SIG-M5 treated with dmso at 0.1 percent for 504 hours (cell line): ENCODE measurements around the gene LPCAT1.
"Not testable (repeated sequence)": the region's sequence is repeated elsewhere in the genome, so short reads cannot be mapped to it uniquely, and the experiment has no call there.

Experiments
- DNase-seq: peaks from one replicate; lab custom pipeline; 2025; ENCODE audit not compliant: unreplicated experiment; lab: John Stamatoyannopoulos, UW

Gene LPCAT1, protein sequence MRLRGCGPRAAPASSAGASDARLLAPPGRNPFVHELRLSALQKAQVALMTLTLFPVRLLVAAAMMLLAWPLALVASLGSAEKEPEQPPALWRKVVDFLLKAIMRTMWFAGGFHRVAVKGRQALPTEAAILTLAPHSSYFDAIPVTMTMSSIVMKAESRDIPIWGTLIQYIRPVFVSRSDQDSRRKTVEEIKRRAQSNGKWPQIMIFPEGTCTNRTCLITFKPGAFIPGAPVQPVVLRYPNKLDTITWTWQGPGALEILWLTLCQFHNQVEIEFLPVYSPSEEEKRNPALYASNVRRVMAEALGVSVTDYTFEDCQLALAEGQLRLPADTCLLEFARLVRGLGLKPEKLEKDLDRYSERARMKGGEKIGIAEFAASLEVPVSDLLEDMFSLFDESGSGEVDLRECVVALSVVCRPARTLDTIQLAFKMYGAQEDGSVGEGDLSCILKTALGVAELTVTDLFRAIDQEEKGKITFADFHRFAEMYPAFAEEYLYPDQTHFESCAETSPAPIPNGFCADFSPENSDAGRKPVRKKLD

DNA sequence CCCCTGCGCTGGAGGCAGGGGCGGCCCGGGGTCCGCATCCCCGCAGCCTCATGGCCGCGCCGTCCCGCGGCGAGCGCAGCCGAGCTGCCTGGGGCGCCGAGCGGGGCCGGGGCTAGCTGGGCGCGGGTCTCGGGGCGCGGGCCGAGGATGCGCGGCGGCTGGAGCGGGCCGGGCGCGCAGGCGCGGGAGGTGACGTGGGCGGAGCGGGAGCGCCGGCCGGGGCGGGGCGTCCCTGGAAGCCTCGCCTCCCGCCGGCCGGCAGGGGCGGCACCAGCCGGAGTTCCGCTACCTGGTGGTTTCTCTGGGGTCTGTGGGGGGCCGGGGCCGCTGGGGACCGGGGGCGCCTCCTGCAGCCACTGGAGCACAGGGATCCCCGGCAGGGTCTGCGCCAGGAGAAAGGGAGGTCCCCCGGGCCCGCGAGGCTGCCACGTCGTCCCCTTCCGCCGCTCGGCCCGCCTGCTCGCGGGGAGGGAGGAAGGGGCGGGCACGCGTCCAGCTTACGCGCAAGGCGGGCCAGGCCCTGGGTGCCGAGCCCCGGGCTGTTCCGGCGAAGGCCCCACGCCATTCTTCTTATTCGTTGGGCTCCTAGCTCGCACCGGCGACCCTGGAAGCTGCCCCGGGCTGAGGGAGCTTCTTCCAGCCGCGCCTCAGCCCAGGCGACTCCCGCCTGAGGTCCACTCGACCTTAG lies at the start of gene LPCAT1:
TSS of gene LPCAT1 (minus strand) at position 168 of the 688 bp plus-strand sequence. CDS start at position 52, 116 bp downstream.
- DNase-seq, result peak; percentile 65

DNA sequence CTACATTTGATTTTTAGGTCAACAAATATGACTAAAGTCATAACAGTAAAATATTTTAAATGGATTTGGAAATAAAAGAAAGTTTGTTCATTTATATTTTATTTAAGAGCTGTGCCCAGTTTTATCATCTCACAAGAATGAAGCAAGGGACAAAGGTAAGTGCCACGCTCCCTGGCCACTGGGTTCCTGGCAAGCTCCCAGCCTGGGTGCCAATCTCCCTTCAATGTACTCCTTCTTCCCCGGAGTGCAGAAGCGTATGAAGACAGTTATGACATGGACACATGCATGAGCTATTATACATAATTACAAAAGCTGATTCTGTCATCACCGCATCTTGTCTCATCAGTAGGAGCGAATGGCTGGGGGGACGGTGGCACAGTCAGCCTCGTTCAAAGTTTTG lies 48.1 kb upstream of the LPCAT1 start:
- DNase-seq, result not testable (repeated sequence)

DNA sequence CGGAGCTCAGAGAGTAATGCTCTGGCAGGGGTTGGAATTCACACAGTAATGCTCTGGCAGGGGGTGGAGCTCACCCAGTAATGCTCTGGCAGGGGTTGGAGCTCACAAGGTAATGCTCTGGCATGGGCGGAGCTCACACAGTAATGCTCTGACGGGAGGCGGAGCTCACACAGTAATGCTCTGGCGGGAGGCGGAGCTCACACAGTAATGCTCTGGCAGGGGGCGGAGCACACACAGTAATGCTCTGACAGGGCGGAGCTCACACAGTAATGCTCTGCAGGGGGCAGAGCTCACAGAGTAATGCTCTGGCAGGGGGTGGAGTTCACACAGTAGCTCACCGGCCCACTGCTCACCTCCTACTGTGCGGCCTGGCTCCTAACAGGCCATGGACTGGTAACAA lies 47.2 kb upstream of the LPCAT1 start:
- no peak for DNase-seq

DNA sequence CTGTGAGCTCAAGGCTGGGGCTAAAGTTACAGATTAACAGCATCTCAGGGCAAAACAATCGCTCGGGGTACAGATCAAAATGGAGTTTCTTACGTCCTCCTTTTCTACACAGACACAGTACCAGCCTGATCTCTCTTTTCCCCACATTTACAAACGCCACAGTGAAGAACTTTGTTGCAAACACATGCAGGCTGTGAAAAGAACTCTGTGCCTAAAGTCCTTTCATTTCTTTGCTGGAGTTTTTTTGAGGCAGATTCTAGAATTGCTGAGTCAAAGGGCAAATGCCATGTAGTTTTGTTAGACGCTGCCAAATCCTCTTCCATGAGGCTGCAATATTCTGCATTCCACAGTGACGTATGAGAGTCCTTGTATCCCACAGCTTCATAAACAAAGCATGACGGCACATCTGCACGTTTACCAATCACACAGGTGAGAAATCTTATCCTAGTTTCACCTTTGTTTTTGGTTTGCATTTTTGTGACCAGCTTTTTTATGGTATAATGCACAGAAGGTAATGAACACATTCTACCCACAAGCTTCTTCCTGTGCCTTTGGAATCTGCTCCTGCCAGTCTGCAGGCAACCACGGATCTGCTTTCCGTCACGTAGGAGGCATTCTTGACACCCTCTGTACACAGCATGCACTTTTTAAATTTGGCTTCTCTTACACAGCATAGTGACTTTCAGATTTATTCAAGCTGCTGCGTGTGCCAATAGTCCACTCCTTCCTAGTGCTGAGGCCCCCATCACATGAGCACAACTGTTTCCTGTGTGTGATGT lies 44.6 kb upstream of the LPCAT1 start:
- no peak for DNase-seq

DNA sequence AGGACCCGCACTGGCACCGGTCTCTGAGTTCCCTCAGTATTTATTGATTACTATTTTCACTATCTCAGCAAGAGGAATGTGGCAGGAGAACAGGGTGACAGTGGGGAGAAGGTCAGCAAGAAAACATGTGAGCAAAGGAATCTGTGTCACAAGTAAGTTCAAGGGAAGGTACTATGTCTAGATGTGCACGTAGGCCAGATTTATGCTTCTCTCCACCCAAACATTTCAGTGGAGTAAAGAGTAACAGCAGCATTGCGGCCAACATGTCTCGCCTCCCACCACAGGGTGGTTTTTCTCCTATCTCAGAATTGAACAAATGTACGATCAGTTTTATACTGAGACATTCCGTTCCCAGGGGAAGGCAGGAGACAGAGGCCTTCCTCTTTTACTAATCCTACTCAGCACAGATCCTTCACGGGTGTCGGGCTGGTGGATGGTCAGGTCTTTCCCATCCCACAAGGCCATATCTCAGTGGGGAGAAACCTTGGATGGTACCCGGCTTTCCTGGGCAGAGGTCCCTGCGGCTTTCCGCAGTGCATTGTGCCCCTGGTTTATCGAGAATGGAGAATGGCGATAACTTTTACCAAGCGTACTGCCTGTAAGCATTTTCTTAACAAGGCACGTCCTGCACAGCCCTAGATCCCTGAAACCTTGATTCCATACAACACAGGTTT lies 43.9 kb upstream of the LPCAT1 start:
- DNase-seq, result not testable (repeated sequence)

DNA sequence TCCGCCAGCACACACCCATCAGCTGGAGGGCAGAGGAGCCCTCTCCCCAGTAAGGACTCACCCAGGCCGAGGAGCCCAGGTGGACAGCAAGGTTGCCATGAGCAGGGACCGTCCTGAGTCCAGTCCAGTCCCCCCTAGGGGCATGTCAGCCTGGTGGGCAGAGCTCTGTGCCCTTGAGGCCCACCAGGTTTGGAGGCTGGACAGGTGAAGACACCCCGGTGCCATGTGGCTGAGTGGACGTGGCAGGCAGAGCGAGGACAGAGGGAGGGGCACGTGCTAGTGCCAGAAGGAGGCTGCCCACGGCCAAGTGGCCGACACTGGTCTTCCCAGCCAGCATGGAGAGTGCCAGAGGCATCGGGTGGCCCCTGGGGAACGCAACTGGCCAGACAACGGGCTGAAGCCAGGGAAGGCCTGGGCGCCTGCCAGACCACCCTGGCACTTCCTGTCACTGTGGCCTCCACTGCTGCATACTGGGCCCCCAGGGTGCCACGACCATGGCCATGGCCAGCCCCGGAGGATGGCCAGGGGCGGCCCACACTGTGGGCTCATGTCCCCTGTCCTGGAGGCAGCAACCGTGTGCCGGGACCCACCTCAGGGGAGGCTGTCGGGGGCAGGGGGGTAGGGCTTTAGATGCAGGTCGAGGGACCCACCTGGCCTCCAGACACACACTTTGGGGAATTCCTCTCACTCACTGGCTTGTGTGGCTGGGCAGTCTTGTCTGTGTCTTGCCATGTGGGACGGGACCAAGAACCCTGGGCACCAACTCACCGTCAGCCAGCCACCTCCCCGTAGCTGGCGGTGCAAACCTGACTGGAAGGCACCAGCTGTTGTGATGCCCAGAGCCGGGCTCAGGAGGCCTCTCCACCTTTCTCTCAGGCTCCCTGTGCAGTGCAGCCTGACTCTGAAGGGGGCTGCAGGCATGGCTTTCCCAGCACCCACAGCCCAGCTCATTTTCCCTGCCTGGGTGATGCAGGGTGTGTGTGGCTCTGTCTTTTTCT lies 42.3 kb upstream of the LPCAT1 start:
- DNase-seq, result no peak

DNA sequence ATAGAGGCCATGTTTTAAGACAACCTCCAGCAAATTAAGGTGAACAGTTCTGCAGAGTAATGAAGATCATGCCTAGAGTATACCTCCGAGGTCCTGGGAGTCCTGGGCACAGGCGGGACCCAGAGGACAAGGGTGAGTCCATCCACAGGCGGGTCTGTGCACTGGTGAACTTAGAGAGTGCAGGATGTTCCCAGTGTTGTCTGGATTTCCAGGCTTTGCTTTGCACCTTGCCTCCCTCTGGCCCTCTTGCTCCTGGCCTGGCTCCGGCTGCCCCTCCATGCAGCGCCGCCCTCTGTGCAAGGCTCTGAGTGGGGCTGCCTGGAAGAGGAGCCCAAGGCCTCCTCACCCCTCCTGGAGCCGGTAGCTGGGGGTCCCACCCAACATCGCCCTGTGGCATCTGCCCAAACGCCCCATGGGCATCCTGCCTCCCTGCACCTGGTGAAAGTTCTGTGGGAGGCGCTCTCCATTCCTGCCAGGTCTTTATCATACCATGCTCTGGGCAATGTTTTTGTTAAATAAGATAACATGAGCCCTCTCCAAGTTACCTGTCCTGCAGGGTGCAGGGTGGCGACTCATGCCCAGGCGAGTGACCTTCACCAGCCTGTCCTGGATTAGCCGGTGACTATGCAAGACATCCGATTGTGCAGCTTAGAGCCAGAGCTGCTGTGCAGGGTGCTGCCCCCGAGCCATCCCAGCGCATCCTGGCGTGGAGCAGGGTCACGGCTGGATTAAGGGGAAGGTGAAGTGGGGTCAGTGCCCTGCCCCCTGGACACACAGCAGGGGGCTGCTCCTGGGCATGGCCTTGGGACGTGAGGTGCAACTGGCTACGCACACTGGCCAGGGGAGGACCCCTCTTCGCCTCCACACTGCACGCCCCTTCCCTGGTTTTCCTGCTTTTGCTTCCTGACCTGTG lies 41.3 kb upstream of the LPCAT1 start:
- DNase-seq, result no peak

DNA sequence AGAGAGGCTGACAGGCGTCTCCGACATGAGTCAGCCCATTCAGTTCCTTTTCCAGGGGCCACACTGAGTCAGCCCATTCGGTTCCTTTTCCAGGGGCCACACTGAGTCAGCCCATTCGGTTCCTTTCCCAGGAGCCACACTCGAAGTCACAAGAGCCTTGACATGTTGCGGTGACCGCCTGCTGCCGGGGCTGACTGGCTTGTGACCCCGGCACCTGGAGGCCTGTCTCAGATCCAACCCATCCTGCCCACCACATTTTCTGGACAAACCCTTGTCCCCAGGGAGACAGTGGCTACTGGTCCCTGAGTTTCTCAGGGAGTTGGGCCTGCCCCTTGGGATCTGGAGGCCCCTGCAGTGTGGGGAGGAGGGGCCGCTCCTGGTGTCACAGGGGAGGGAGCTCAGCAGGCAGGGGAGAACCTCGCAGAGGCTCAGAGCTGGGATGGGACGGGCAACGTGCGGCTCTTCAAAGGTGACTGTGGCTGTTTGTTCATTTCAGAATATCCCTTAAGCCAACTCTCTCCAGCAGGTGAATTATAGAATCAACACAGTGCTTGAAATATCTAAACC lies 40.5 kb upstream of the LPCAT1 start:
- peak; percentile 88 for DNase-seq

DNA sequence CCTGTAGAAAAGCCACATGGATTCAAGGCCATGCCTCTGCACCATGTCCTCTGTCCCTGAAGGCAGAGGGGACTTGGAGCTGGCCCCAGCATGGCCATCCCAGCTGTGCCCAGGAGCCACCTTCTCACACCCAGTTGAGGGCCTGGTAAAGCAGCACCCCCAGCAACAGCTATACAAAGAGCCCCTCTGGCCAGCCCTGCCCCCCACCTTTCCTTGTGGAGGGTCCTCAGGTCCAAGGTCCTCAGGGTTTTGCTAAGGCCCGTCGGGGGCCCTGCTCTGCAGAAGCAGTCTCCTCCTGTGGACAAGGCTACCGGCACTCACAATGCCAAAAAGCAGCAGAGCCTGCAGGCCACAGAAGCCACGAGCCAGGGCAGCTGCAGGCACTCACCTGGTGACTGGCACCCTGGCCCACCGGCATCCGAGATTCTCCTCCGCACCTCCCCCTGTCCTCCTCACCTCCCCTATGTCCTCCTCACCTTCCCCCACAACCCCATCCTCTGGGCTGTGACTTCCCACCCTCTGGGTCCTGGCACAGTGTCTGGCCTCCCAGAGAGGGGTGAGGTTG lies 39.9 kb upstream of the LPCAT1 start:
- no peak for DNase-seq

DNA sequence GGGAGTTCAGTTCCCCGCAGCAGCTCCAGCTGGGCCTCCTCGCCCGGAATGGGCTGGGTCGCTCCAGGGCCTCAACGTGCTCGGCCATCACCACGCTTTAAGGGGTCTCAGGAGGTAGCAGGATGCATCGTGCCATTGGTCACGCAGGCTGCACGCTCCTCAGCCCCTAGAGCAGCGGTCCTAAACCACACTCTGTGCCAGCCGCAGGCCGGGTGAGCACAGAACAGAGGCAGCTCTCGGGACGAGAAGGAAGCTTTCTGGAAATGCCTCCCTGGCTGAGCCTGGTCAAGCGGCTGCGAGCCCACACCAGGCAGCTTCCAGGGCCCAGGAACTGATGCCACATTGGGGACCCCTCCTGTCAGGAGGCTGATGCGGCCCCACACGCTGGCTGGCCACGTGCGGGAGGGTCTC lies 39.3 kb upstream of the LPCAT1 start:
- DNase-seq, result no peak

DNA sequence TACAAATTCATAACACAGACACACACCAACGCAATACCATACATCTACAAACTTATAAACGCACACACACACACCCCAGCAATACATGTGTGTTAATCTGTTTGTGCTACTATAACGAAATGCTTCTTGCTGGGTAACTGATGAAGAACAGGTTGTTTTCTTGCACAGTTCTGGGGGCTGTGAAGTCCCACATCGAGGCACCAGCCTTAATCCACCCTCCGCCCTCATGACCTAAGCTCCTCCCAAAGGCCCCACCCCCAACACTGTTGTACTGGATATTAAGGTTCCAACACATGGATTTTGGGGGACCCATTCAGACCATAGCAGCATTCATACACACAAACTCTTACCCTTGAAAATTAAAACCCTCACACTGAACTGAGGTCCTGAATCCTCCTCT lies 38.8 kb upstream of the LPCAT1 start:
- DNase-seq, result no peak

DNA sequence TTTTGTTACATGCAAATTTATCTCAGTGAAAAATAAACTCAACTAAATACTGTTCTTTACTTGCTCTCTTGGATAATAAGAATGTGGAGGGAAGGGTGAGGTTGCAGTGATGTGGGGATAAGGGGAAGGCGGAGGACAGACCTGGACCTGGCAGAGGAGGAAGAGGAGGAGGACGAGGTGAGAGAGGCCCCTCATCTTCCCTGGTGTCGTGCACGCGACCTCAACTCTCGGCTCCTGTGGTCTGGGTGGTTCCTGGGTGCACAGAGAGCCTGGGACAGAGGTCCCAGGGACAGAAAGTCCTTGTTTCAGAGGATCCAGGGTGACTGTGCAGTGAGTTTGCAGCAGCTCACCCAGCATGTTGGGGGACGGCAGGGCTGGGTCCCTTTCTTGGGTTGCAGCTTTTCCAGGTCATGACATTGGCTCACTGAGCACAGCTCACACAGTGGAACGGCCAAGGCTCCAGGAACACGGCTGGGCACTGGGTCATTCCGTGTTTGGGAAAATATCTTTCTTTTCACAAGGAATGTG lies 37.7 kb upstream of the LPCAT1 start:
- DNase-seq, result no peak

DNA sequence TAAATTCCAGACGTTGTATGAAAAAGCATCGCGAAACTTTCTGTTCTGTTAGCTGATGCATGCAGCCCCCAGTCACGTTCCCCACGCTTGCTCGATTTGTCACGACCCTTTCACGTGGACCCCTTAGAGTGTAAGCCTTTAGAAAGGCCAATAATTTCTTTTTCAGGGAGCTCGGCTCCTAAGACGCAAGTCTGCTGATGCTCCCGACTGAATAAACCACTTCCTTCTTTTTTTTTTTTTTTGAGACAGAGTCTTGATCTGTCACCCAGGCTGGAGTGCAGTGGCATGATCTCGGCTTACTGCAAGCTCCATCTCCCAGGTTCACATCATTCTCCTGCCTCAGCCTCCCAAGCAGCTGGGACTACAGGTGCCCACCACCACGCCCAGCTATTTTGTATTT lies 36.7 kb upstream of the LPCAT1 start:
- not testable (repeated sequence) for DNase-seq

DNA sequence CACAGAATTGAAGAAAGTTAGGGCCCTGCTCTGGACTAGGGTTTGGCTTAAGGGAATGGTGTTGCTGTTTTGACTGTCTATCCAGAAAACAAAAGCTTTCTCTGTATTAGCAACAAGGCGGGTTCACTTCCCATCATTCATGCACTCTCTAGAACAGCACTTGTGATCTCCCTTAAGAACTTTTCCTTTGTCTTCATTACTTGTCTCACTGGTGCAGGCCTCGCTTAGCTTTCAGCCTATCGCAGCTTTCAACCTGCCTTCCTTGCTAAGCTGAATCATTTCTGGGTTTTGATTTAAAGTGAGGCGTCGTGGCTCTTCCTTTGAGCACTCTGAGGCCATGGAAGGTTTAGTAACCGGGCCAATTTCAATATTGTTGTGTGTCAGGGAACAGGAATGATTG lies 35.2 kb upstream of the LPCAT1 start:
- DNase-seq, result no peak

DNA sequence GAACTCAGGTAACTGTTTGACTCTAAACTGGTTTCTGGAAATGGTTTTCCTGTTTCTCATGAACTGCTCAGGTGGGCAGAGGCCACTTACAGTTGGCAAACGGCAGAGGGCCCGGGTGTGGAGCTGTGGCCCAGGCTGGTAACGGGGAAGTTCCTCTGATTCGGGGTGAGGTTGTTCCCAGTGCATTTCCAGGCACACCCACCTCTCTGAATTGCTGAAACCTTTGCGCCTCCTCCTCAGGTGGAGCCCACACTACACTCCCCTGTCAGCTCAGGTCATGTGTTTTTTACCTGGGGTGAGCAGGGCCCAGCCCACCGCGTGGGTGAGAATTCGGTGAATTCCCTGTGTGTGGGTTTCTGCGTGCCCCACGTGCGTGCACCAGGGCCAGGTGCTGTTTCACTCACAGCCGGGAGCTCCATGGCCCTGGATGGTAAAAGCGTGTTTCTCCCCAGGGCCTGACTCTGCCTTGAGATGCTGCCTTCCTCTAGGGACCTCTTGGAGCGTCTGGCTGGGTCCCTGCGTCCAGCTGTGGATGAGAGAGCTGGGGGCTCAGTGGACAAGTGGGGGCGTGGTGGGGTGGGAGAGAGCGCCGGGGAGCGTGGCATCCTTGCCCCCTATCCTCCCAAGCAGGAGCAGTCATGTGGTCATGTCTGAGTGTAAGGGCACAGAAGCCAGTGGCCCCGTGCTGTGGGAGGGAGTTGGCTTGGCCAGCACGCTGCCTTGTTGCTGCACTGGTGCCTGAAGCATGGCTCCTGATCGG lies 33.5 kb upstream of the LPCAT1 start:
- no peak for DNase-seq

DNA sequence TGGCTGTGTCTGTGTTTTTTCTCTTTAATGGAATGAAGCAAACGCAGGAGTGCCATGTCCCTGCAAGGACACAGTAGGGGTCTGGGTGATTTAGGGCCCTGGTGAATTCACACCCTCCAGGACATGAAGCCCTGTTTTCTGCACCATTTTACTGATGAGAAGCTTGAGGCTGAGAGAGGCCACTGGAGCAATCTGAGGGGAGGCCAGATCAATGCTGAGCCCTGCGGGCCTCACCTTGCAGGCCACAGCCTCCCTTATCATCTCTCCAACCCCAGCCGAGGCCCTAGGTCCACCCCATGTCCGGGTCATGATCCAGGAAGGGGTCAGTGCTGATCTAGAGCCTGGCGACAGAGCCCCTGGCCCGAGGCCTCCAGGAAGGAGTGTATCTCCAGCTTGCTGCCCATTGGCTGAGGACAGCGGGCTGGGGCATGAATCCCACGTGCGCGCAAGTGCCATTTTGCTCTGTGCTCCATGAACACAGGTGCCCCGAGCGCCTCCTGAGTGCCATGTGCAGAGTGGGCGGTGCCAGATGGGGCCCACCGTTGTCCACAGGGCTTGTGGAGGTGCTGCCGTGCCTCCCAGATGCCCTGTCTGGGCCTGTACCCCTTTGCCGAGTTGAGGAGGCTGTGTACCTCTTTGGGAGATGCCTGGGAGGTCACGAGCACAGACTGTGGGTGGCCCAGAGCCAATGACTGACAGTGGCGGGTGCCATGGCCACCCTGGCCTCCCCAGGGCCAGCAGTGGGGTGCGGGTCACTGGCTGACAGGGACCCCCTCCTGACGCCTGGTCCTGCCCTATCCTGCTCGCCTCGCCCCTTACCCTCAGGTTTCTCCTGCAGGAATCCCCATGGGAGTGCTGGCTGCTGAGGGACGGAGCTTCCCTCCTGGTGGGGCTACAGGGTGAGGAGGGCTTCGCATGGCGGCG lies 32.3 kb upstream of the LPCAT1 start:
- no peak for DNase-seq
